Measurements from ENCODE around the gene ZNF200. TPM values are rescaled to one million over a fixed set of nuclear protein-coding genes. Genes with fewer than 3 reads are reported as not detected.
"Not testable (repeated sequence)": the region's sequence is repeated elsewhere in the genome, so short reads cannot be mapped to it uniquely, and the experiment has no call there.

ZNF200 gene
- total RNA-seq, 2 donors from 2014 or later, result 3.2 to 4.9 TPM

DNA sequence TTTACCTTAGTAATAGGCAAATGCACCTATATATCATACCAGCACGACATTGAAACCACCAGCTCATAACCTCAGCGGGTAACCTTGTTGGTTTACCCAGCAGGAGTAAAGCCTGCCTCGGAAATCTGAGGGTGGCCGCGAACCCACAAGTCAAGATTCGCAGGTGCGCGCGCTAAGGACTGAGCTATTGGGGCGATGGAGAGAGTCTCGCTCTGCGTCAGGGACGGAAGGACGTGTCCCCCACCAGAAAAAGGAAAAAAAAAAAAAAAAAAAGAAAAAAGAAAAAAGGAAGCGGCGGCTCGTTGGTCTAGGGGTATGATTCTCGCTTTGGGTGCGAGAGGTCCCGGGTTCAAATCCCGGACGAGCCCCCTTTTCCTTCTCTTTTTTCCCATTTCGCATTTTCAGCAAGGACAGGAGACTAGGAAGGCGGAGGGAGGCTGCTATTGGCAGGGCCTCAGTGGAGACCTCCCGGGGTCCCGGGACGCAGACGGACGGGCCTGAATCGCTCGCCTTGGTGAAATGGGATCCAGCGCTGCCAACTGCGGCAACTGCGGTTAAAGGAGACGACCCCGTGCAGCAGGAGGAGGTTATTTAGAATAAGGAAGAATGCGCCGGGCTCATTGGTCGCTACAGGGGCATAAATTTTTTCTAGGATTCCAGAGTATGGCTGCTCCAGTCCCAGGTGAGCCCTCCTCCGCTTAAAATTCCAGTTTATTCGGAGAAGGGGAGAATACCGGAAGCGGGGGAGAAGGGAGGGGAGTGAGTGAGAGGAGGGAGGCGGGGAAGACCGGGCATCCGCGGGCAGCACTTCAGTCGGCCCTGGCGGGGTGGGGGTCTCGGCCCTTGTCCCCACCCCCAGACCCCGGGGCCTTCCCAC is 46.9 kb downstream of the ZNF200 start, which contains the start of gene OR1F1:
TSS of gene OR1F1 (plus strand) at position 407 of the 877 bp plus-strand sequence.
- Histone ChIP-seq H3K27ac (no peak within 1 kb of the TSS), H3K4me3 (peak within 1 kb of the TSS in 1 of 2 donors; percentile 16), H3K4me1 (peaks cover 0 to 26% of the 10 kb centered on the region in 2 donors), H3K9me3 (peaks cover 0 to 9% of the 10 kb centered on the region in 2 donors), H3K27me3 (peaks cover 51 to 64% of the 10 kb centered on the region in 2 donors), H3K36me3 (no peaks in the 10 kb centered on the region)
- TF ChIP-seq, protein P1, sequence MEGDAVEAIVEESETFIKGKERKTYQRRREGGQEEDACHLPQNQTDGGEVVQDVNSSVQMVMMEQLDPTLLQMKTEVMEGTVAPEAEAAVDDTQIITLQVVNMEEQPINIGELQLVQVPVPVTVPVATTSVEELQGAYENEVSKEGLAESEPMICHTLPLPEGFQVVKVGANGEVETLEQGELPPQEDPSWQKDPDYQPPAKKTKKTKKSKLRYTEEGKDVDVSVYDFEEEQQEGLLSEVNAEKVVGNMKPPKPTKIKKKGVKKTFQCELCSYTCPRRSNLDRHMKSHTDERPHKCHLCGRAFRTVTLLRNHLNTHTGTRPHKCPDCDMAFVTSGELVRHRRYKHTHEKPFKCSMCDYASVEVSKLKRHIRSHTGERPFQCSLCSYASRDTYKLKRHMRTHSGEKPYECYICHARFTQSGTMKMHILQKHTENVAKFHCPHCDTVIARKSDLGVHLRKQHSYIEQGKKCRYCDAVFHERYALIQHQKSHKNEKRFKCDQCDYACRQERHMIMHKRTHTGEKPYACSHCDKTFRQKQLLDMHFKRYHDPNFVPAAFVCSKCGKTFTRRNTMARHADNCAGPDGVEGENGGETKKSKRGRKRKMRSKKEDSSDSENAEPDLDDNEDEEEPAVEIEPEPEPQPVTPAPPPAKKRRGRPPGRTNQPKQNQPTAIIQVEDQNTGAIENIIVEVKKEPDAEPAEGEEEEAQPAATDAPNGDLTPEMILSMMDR (IDR thresholded peaks at IDR 0.05), result no peak
- no peak for DNase-seq (ENCODE audit: low spot score)

DNA sequence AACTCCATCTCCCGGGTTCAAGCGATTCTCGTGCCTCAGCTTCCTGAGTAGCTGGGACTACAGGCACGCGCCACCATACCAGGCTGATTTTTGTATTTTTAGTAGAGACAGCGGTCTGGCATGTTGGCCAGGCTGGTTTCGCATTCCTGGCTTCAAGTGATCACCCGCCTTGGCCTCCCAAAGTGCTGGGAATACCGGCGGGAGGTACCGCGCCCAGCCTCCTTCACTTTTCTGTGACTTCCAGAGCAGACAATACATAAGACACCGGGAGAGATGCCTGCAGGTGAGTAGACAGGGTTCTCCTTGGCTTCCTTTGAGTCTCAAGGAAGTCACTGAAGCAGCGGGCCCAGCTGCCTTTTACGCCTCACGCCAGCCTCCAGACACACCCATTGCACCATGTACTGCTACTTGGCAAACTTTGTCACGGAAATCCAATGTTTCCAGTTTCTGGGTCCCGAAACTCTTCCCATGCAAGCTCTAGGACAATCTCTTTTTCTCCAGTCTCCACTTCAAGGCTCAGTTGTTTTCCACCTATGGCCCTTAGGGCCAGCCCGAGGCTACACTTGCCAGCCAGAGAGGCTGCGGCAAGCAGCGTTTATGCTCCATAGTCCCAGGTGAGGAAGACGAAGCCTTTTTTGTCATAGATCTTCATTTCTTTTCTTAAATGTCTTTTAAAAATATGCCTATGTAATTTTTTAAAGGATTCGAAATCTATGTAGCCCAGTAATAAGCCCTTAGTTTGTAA is 47.8 kb downstream of the ZNF200 start:
- Histone ChIP-seq H3K27ac (no peak overlapping the region), H3K36me3 (no peaks in the 10 kb centered on the region), H3K27me3 (peaks cover 49 to 64% of the 10 kb centered on the region in 2 donors), H3K9me3 (peaks cover 0 to under 1% of the 10 kb centered on the region in 2 donors), H3K4me3 (no peak overlapping the region), H3K4me1 (peaks cover 0 to 33% of the 10 kb centered on the region in 2 donors)
- DNase-seq (ENCODE audit: low spot score), result no peak
- TF ChIP-seq, protein P1 (IDR thresholded peaks at IDR 0.05), result no peak

DNA sequence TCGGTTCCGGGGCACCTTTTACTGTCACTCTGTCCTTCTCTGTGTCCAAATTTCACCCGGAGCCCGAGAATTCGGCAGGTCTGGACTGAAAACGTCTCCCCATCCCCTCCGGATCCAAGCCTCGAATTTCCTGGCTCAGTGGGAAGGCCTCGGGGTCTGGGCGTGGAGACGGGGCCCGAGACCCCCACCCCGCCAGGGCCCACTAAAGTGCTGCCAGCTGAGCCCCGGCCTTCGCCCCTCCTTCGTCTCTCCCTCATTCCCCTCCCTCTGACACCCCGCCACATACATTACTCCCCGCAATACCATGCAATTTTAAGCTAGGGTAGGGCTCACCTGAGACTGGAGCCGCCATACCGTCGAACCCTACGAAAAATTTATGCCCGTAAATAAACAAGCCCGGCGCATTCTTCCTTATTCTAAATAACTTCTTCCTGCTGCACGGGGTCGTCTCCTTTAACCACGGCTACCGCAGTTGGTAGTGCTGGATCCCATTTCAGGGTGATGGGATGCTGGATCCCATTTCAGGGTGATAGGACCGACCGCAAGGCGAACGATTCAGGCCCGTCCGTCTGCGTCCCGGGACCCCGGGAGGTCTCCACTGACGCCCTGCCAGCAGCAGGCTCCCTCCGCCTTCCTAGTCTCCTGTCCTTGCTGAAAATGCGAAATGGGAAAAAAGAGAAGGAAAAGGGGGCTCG is 51.4 kb downstream of the ZNF200 start:
- peaks cover 32% of the 10 kb centered on the region in 2 donors for H3K27me3 ChIP-seq
- H3K36me3 ChIP-seq, result no peaks in the 10 kb centered on the region
- H3K4me3 ChIP-seq, result peak overlapping the region in 1 of 2 donors; percentile 33
- H3K9me3 ChIP-seq, result no peaks in the 10 kb centered on the region
- H3K4me1 ChIP-seq, result peaks cover 0 to 20% of the 10 kb centered on the region in 2 donors
- no peak overlapping the region for H3K27ac ChIP-seq
- TF ChIP-seq, protein P1 (IDR thresholded peaks at IDR 0.05), result no peak
- DNase-seq (ENCODE audit: low spot score), result no peak

DNA sequence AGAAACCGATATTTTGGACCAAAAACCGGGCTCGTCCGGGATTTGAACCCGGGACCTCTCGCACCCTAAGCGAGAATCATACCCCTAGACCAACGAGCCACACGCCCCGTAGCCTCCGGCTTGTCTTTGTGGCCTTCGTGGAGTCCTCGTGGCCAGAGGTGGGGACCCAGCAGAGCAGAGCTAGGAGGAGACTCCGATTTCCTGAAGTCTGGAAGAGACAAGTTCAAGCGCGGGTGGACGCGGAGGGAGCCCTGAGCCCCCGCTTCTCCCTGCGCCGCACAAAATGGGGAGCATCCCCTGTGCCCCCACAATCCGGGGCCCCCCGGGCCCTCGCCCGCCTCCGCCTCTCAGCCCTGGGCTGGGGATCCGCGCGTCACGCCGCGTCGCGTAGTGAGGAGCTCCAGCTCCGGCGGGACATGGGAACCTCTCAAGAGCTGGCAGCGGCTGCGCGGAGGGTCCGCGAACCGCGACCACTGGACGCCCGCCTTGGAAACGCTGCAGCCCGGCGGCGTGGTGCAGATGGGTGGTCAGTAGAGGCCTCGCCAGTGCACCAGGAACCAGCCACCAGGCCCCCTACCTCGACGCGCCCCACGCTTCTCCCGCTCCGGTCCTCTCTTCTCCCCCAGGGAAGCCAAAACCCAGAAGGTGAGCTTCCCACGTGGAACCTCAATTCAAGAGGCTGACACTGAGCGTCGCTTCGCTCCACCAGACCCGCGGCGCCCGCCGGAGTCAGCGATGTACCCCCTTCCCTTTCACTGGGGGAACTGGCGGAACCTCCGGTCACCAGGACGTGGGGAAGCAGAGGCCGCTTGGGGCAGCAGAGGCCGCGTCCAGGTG is 52.1 kb downstream of the ZNF200 start:
- no peak for DNase-seq (ENCODE audit: low spot score)
- Histone ChIP-seq H3K27ac (no peak overlapping the region), H3K36me3 (no peaks in the 10 kb centered on the region), H3K27me3 (peaks cover 27 to 32% of the 10 kb centered on the region in 2 donors), H3K4me1 (peaks cover 0 to 14% of the 10 kb centered on the region in 2 donors), H3K4me3 (peak overlapping the region in 1 of 2 donors; percentile 33), H3K9me3 (no peaks in the 10 kb centered on the region)
- TF ChIP-seq, protein P1 (IDR thresholded peaks at IDR 0.05), result peak in 1 of 2 donors; percentile 42

DNA sequence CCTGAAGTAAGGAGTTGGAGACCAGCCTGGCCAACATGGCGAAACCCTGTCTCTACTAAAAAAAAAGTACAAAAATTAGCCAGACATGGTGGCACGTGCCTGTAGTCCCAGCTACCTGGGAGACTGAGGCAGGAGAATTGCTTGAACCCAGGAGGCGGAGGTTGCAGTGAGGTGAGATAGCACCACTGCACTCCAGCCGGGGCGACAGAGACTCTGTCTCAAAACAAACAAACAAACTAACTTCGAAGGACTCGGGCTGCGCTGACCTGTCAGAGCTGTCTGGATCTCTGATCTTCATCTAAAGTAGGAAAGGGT is 52.7 kb downstream of the ZNF200 start:
- DNase-seq (ENCODE audit: low spot score); H3K9me3 ChIP-seq; H3K36me3 ChIP-seq; H3K27ac ChIP-seq; H3K4me3 ChIP-seq: not testable (repeated sequence)
- peaks cover 0 to 14% of the 10 kb centered on the region in 2 donors for H3K4me1 ChIP-seq
- H3K27me3 ChIP-seq, result peaks cover 27 to 32% of the 10 kb centered on the region in 2 donors
